CD4-positive, alpha-beta T cell treated with Interleukin-4 for 4 hours (primary cell): ENCODE measurements around the gene C6orf15.

Experiments
- DNase-seq: peaks from one replicate; pipeline ENCODE4 v3.0.0-alpha.2; 2020

C6orf15 gene

DNA sequence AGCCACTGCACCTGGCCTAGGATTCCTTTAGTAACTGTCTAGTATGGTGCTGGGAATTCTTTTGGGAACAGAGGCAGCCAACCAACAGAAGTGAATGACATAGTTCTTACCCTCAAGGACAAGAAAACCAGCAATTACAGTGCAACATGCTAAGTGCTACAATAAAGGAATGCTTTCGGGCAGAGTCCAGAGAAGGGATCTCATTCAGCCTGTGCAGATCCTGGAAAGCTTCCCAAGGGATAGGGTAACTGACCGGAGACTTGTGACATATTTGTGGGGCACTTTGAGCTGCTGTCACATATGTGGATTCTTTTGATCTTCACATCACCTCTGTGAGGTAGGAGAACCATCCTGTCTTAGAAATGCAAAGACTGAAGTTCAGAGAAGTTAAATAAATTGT lies 46.8 kb downstream of the C6orf15 start:
- no peak for DNase-seq

DNA sequence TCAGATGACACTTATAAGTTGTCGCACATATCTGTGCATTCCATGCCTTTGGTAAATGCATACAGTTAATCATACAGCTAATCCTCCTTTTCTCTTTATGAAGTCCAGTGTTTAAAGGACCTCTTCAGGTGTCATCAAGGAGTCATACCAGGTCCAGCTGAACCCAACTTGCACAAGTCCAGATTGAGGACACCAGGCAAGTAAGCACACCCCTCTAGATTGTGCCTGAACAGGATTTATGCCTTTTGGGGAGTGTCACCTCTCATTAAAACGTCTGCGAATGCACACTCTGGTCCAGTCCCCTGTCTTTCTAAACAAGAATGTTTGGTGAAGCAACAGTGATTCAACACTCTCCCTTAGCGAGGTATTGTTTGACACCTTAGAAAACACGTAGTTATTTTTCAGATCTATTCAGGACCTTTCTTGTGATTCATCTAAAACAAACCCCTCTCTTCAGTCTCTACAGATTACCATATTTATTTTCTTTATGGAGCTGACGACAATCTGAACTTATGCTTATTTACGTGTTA lies 48.4 kb downstream of the C6orf15 start:
- DNase-seq, result no peak
